Measurements from ENCODE around the gene KIRREL1.

GRCh38 chr1:158149175-158149574 lies 155.7 kb downstream of the KIRREL1 start:
- TF ChIP-seq, protein P1, sequence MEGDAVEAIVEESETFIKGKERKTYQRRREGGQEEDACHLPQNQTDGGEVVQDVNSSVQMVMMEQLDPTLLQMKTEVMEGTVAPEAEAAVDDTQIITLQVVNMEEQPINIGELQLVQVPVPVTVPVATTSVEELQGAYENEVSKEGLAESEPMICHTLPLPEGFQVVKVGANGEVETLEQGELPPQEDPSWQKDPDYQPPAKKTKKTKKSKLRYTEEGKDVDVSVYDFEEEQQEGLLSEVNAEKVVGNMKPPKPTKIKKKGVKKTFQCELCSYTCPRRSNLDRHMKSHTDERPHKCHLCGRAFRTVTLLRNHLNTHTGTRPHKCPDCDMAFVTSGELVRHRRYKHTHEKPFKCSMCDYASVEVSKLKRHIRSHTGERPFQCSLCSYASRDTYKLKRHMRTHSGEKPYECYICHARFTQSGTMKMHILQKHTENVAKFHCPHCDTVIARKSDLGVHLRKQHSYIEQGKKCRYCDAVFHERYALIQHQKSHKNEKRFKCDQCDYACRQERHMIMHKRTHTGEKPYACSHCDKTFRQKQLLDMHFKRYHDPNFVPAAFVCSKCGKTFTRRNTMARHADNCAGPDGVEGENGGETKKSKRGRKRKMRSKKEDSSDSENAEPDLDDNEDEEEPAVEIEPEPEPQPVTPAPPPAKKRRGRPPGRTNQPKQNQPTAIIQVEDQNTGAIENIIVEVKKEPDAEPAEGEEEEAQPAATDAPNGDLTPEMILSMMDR (IDR thresholded peaks at IDR 0.05; ENCODE audit: borderline replicate concordance, extremely low read depth, low read length, poor library complexity, severe bottlenecking), result no peak
- no peak for TF ChIP-seq EZH2 (IDR thresholded peaks at IDR 0.05; ENCODE audit: borderline replicate concordance, low read depth, low read length, severe bottlenecking)
